GM23248 (cell line): ENCODE results near the gene PLVAP.

Experiments used
- EZH2 ChIP-seq: fragments of 200-600 bp; sonication (generic); IDR thresholded peaks from 2 replicates; pipeline ENCODE4 v1.6.1; 2018; ENCODE audit warnings: antibody characterized with exemption, mild to moderate bottlenecking; ENCODE audit not compliant: insufficient read depth, poor library complexity, severe bottlenecking
- EZH2phosphoT487 ChIP-seq: fragments of 200-600 bp; sonication (generic); IDR thresholded peaks from 2 replicates; pipeline ENCODE4 v1.6.1; 2018; ENCODE audit warnings: antibody characterized with exemption, moderate library complexity, mild to moderate bottlenecking, low read depth; ENCODE audit not compliant: insufficient read depth

- TF ChIP-seq EZH2 (no peak), EZH2phosphoT487 (no peak)
These were observed 47.7 kb upstream of the PLVAP start for GRCh38 chr19:17424743-17425365.
